Mesodermal cell (in vitro differentiated cells): Measurements from ENCODE around the gene ANKRD11.
"Not testable (repeated sequence)": the region's sequence is repeated elsewhere in the genome, so short reads cannot be mapped to it uniquely, and the experiment has no call there.

Experiments used
- H3K27ac ChIP-seq: 2 replicates; pipeline ENCODE4 v1.7.0; 2013; ENCODE audit warnings: mild to moderate bottlenecking, low read depth, low read length, moderate library complexity; ENCODE audit not compliant: severe bottlenecking
- H3K36me3 ChIP-seq: 2 replicates; pipeline ENCODE4 v1.7.1; 2013; ENCODE audit warnings: mild to moderate bottlenecking, low read length, moderate library complexity; ENCODE audit not compliant: control insufficient read depth, insufficient read depth
- H3K4me1 ChIP-seq: one replicate; pipeline ENCODE4 v1.7.1; 2013; ENCODE audit warnings: mild to moderate bottlenecking, low read length; ENCODE audit not compliant: insufficient read depth, control insufficient read depth, poor library complexity, severe bottlenecking
- H3K4me3 ChIP-seq: 2 replicates; pipeline ENCODE4 v1.7.0; 2013; ENCODE audit warnings: low read length, control low read depth, mild to moderate bottlenecking; ENCODE audit not compliant: insufficient read depth, poor library complexity, severe bottlenecking; ENCODE audit errors: extremely low read depth
- H3K9me3 ChIP-seq: 2 replicates; pipeline ENCODE4 v1.7.1; 2013; ENCODE audit warnings: mild to moderate bottlenecking, low read length, moderate library complexity; ENCODE audit not compliant: control insufficient read depth
- WGBS, 2 experiments: methylation state at CpG; one replicate each; pipeline ENCODE4 v1.1.5; 2013; ENCODE audit warnings: missing lambda C conversion rate in 2 of 2; ENCODE audit not compliant: insufficient coverage in 2 of 2; 5-methylcytosine and 5-hydroxymethylcytosine counted together

Gene ANKRD11

DNA sequence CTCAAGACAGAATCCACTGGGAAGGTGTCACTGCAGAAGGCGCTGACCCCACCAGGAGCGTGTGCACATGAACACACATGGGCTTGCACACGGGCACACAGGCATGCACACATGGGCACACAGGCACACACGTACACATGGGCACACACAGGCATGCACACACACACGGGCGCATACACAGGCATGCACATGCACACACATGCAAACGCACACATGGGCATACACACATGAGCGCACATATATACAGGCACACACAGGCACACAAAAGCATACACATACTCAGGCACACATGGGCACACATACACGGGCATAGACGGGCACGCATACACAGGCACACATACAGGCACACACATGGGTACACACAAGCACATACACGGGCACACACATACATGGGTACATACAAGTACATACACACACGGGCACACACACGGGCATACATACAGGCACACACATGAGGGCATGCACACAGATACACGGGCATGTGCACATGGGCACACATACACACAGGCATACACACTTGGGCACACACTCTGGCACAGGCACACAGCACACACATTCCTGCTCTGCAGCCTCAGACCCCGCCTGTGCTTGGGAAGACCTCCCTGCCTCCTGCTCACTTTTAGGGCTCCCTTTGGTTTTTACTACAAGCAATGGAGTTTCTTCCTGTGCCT is 186.0 kb downstream of the ANKRD11 start:
- H3K27ac ChIP-seq, result no peak overlapping the region
- H3K4me3 ChIP-seq, result no peak overlapping the region
- peaks cover 61% of the 10 kb centered on the region for H3K36me3 ChIP-seq
- 94 to 97% methylated on average over 15 to 16 of the region's 16 CpGs for WGBS, 2 experiments
- no peaks in the 10 kb centered on the region for H3K4me1 ChIP-seq
- H3K9me3 ChIP-seq, result no peaks in the 10 kb centered on the region

DNA sequence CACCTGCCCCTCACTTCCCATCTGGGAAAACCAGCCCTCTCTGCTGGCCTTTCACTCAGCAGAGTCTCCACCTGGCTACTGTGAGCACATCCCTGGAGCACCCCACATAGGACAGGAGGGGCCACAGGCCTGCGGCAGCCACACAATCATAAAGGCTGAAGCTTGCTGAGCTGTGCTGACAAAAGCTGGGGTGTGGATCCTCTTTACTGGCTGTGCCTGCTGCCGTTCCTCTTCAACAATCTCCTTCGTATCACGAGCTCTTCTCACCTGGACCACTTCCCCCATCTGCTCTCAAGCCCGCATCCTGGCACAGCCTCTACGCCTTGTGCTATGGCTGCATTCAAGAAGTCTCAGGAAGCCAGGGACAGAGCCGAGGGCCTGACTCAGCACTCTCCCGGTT is 186.7 kb downstream of the ANKRD11 start:
- peaks cover 60% of the 10 kb centered on the region for H3K36me3 ChIP-seq
- H3K9me3 ChIP-seq, result no peaks in the 10 kb centered on the region
- no peak overlapping the region for H3K27ac ChIP-seq
- WGBS, 2 experiments, result 92 to 99% methylated on average over 6 to 7 of the region's 8 CpGs
- H3K4me1 ChIP-seq, result no peaks in the 10 kb centered on the region
- no peak overlapping the region for H3K4me3 ChIP-seq

DNA sequence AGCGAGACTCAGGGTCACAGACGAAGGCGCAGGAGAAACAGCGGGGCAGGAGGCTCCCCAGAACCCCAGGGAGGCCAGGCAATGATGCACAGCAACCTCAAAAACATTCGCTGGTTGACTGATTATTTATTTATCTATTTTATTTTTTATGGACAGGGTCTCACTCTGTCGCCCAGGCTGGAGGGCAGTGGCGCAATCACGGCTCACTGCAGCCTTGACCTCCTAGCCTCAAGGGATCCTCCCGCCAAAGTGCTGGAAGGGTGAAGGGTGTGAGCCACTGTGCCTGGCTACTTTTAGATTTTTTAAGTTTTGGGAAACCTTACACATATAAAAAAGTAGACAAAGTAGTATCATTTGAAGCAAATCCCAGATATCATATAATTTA is 189.4 kb downstream of the ANKRD11 start:
- Histone ChIP-seq H3K4me3 (no peak overlapping the region), H3K9me3 (no peaks in the 10 kb centered on the region), H3K27ac (no peak overlapping the region), H3K36me3 (peaks cover 63% of the 10 kb centered on the region), H3K4me1 (peaks cover 7% of the 10 kb centered on the region)
- WGBS, 2 experiments, result 100% methylated on average over 6 of the region's 9 CpGs; no CpG with 5 or more reads in 1 of the 2 experiments

DNA sequence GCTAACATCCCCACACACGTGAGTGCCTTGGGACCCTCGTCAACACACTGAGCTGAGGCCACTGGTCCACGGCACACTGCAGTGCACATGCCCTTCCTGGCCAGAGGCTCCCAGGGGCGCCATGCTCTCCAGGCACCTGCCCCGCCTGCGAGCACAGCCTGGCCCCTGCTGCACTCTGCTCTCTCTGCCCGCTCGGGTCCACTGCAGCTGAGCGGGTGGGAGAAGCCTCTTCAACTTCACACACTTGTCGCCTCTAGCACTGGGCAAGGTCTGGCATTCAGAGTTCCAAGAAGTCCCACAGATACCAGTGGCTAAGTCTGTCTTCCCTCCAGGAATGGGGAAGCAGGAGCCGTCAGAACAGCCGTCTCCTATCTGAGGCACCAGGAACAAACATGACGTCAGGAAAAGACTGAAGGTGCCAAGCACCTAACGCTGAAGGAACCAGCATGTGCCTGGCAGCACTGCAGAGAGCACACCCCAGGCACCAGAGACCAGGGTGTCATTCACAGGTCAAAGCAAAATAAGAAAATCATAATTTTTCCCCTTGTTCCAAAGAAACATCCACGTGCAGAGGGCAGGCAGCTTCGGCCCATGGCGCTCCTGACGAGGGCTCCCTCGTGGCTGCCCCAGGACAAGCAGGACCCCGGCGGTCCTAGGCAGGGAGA is 189.9 kb downstream of the ANKRD11 start:
- WGBS, 2 experiments, result 90 to 94% methylated on average over 21 of the region's 21 CpGs
- Histone ChIP-seq H3K36me3 (peaks cover 63% of the 10 kb centered on the region), H3K4me3 (no peak overlapping the region), H3K4me1 (peaks cover 7% of the 10 kb centered on the region), H3K9me3 (no peaks in the 10 kb centered on the region), H3K27ac (no peak overlapping the region)

DNA sequence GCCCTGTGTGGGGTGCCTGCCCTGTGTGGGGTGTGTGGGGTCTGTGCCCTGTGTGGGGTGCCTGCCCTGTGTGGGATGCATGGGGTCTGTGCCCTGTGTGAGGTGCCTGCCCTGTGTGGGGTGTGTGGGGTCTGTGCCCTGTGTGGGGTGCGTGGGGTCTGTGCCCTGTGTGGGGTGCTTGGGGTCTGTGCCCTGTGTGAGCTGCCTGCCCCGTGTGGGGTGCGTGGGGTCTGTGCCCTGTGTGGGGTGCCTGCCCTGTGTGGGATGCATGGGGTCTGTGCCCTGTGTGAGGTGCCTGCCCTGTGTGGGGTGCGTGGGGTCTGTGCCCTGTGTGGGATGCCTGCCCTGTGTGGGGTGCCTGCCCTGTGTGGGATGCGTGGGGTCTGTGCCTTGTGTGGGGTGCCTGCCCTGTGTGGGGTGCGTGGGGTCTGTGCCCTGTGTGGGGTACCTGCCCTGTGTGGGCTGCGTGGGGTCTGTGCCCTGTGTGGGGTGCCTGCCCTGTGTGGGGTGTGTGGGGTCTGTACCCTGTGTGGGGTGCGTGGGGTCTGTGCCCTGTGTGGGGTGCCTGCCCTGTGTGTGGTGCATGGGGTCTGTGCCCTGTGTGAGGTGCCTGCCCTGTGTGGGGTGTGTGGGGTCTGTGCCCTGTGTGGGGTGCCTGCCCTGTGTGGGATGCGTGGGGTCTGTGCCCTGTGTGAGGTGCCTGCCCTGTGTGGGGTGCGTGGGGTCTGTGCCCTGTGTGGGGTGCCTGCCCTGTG is 190.8 kb downstream of the ANKRD11 start:
- WGBS, 2 experiments, result 100% methylated on average over 3 to 4 of the region's 10 CpGs
- not testable (repeated sequence) for H3K27ac ChIP-seq, H3K9me3 ChIP-seq, H3K4me3 ChIP-seq, H3K4me1 ChIP-seq
- H3K36me3 ChIP-seq, result peaks cover 56% of the 10 kb centered on the region

DNA sequence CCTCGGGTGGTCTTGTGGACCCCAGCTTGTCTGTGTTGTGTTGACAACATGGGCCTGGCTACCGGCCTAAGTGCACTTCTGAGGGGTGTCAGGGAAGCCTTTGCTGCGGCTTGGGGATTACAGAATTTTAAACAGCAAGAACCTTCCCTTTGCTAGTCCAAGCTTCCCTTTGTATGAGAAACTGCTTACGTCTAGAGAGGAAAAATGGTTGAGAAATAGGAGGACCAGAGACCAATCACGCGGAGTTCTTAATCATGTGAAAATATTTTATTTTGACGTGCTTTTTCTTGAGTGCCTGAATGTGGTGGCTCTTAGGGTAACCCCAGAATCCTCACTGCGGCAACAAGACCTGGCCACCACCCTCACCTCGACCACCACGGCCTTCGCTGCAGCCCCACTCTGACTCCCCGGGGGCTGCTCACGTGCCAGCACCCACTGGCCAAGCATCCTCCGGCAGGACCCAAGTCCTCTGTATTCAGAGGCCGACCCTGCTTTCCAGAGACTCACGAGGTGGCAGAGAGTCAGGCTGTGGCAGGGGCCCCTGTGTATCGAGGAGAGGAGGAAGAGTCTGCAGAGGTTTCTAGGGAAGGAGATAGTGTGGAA is 191.6 kb downstream of the ANKRD11 start:
- H3K36me3 ChIP-seq, result peaks cover 55% of the 10 kb centered on the region
- WGBS, 2 experiments, result 93 to 96% methylated on average over 11 to 16 of the region's 17 CpGs

DNA sequence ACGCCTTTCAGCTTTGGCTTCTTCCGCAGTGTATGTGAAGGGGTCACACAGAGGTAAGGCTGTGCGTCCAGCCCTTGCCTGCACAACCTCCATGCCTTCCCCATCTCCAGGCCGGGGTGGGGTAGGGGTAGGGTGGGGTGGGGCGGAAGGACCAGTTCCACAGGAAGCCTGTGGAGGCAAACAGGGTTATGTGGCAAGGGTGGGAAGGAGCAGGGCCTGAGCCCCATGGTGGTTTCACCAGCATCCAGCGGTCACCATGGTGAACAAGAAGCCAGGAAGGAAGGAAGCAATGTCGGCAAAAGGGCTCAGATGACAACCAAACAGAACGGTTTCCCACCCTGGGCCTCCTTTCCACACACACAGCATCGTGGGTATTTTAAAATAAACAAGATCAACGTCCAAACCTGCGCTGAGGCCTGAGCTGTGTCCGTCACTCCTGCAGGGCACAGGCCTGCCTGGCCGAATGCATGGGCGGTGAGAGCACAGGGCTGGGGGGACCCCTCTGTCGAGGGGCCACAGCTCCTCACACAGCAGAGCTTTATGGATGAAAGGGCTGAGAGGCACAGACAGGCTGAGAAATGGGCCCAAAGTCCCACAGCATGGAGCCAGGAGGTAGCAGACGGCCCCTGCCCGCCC is 192.3 kb downstream of the ANKRD11 start:
- no peak overlapping the region for H3K27ac ChIP-seq
- H3K36me3 ChIP-seq, result peaks cover 51% of the 10 kb centered on the region
- 96% methylated on average over 12 of the region's 17 CpGs for WGBS, 2 experiments

More for the DNA sequence above, 191.6 kb downstream of the ANKRD11 start:
- Histone ChIP-seq H3K4me1 (peaks cover 9% of the 10 kb centered on the region), H3K27ac (no peak overlapping the region), H3K4me3 (no peak overlapping the region), H3K9me3 (no peaks in the 10 kb centered on the region)

DNA sequence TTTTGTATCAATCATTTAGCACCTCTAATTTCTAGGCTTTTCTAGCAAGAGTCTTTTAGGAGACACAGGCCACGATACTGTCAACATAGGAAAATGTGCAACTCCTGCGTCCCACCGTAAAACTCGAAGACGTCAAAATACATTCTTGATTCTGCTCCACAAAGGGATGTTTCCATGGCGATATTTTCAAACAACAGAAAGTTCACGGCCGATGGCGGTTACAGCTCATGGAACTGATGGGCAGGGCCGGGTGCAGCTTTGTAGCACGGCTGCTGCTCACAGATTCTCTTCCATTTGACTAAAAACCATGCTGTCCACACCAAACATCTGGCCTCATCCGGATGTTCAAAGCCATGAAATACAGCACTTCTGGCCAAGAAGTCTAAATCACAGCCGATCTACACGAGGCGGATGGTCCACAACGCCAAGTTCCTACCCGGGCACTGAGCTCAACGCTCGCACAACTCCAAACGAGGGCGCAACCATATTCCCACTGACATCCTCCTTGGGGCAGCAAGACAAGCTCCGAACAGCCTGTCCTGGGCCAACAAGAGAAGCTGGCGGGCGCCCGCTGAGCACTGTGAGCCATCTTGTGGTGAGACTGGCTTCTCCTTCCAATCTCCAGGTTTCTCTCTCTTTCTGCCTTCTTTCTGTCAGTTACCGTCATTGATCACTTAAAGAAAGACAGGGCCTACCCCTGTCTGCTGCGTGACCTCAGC is 193.0 kb downstream of the ANKRD11 start:
- Histone ChIP-seq H3K27ac (peak overlapping the region; percentile 26), H3K36me3 (peaks cover 45% of the 10 kb centered on the region)
- WGBS, 2 experiments, result 92 to 94% methylated on average over 24 to 27 of the region's 27 CpGs

More for the DNA sequence above, 192.3 kb downstream of the ANKRD11 start:
- H3K4me3 ChIP-seq, result no peak overlapping the region
- H3K9me3 ChIP-seq, result no peaks in the 10 kb centered on the region
- H3K4me1 ChIP-seq, result peaks cover 9% of the 10 kb centered on the region

DNA sequence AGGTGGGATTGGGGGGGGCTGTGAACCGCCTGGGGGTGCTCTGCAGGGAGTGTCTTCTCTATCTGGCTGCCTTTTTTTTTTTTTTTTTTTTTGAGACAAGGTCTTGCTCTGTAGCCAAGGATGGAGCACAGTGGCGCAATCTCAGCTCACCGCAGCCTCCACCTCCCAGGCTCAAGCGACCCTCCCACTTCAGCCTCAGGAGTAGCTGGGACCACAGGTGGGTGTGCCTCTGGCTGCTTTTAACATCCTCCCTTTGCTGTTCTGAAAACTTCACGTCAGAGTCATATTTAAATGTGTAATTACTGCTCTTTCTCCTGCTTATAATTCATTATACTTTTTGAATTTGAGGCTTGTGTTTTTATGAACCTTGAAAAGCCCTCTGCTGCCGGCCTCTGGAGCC is 194.4 kb downstream of the ANKRD11 start:
- peaks cover 9% of the 10 kb centered on the region for H3K4me1 ChIP-seq
- H3K9me3 ChIP-seq, result no peaks in the 10 kb centered on the region
- whole genome bisulfite sequencing, 2 experiments, result 91 to 93% methylated on average over 3 to 4 of the region's 6 CpGs
- H3K27ac ChIP-seq, result no peak overlapping the region
- H3K4me3 ChIP-seq, result no peak overlapping the region
- peaks cover 43% of the 10 kb centered on the region for H3K36me3 ChIP-seq

More for the DNA sequence above, 193.0 kb downstream of the ANKRD11 start:
- peaks cover 9% of the 10 kb centered on the region for H3K4me1 ChIP-seq
- H3K4me3 ChIP-seq, result no peak overlapping the region
- no peaks in the 10 kb centered on the region for H3K9me3 ChIP-seq
